GM21576 (cell line): Measurements from ENCODE around the gene ELAVL3.
"Not testable (repeated sequence)": the region's sequence is repeated elsewhere in the genome, so short reads cannot be mapped to it uniquely, and the experiment has no call there.

ENCODE experiments used
- ATAC-seq: cut with Tn5 transposase; IDR thresholded peaks from one replicate; pipeline ENCODE4 v1.9.1; 2021; ENCODE audit warnings: mild to moderate bottlenecking, moderate library complexity; ENCODE audit not compliant: unreplicated experiment

ELAVL3 gene

DNA sequence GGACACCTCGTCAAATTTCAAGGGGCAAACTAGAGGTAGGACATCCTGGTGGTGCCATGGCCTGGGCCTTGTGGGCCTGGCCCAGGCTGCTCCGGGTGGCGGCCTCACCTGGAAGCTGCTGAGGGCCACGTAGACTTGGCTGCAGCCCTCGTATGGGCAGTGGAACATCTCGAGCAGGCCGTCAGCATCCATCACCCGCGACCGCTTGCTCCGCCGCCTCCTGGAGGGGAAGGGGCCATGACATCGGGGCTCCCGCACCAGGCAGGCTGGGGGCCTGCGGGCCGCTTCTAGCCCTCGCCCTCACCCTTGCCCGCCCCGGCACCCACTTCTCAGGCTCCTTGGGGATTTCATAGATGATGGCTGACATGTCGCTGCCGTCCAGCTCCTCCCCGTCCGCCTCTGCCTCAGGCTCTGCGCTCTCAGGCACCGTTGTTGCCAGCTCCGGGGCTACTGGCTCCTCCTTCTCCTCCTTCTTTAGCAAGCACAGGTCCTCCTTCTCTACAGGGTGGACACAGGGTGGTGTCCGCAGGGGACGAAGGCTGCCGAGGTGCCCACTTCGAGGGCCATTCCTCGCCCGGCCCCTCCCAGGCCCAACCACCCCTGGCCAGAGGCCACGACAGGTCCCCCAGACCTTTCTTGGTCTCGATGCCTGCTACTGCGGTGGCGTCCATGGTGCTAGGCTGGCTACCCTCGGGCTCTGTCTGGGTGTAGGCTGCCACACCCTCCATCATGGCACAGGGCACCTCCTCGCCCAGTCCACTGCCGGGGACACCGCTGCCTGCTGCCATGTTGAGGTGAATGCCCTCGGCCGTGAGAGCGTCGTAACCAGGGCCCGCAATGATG, 6.0 kb upstream of the ELAVL3 start:
- ATAC-seq = no peak

DNA sequence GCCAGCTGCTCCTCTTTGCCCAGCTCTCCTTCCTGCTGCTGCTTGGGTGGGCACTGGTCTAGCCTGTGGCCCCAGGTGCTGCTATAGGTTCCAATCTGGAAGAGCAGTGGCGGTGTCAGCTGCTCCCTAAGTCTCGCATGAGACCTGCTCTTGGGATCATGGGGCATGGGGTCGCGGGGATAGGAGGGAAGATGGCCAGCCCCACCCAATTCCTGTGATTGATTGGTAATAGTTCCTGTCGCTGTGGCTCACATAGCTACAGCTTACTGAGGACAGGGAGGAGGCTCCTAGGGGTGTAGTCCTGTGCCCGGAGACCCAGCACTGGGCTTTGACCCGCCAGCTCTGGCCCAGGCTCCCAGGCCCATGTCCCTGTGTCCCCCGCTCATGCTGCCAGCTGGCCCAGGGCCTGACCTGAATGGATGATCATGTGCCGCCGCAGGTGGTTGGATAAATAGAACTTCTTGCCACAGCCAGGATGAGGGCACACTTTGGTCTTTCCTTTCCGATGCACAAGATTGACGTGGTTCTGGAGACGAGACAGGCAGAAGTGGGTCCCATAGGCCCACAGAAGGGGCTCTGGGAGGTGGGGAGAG, 4.5 kb upstream of the ELAVL3 start:
- ATAC-seq = no peak

DNA sequence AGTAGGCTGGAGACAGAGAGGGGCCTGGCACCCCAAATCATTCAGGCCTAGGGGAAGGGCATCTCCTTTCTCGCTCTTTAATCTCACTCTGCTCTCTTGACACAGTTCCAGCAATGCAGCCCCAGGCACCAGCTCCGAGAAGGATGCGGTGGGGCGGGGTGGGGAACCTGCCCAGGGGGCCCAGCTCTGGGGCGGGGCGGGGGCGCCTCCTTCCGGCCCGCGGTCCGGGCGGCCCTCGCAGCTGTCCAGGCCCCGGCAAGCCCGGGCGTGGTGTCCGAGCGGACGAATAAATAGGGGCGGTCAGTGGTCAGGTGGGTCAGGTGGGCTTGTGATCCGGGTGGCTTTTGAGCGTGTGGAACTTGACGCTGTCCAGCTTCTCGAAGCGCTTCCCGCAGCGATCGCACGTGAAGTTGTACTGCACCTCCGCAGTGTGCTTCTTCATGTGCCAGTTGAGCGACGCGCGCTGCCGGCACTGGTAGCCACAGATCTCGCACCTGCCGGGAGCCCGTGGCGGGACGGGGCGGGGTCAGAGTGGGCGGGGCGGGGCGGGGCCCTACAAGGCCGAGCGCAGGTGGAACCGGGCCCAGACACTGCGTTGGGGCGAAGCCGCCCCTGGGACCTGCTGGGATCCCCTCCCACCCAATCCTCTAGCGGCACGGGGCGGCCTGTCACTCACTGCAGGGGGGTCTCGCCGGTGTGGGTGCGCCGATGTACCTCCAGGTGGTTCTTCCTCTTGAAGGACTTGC, 2.7 kb upstream of the ELAVL3 start:
- ATAC-seq = no peak

DNA sequence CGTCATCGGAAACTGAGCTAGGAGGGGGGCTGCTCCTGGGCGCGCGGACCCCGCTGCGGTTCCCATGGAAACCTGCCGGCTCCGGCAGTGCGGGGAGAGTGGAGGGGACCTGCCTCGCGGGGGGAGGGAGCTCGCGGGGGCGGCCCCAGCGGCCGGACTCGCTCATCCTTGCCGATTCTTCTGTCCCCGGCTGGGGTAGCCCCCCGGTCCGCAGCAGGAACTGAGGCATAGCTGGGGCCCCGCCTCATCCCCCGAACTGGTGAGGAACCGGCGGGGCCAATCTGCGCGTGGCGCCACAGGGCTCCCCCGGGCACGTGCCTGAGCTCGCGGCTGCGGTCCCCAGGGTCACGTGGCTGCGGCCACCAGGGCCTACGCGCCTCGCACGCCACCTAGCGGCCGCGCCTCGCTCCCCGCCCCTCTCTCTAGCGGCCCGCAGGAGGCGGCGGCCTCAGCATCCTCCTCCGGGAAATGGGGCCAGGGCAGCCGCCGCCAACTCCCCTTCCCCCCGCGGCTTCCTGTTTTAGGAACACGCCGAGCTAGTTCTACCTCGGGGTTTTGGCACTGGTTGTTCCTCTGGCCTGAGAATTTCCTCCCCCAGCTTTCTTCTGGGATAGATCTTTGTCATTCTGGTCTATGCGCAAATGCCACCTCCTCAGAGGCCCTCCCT, 1.7 kb upstream of the ELAVL3 start:
- peak; percentile 44 for ATAC-seq

DNA sequence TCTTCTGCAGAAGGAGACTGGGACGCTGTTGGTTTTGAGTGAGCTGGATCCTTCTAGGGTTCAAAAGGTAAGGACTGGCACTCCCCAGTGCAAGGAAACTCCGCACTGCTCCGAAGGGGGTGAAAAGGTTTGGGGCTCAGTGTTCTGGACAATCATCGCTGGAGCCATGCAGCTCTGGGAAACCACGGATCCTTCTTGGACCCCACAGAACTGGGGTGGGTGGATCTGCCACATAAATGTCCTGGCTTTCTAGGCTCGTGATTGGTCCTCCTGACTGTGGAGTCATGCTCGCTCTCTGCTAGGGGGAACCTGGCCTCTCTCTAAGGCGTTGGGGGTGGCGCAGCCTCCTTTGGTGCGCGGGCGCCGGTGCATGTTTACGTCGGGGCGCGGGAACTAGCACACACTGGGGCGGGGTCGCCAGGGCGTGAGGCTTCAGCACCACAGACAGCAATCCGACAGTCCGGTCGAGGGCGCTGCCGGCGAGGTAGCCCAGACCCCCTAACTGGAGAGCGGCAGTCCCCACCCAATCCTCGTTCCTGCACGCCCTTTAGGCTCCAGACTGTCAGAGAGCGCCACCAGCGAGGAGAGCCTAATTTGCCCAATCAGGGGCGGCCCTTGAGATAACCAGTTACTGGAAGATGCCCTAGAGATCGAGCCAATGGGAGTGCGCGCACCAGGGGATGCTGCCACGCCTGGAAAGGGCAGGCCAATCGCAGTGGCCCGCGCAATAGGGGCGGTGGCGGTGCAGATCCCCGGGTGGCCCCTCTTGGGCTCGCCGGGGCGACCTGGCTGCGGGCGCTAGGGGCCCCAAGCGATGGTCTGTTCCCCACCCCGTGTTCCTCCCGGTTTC, 913 bp upstream of the ELAVL3 start:
- peak; percentile 53 for ATAC-seq

DNA sequence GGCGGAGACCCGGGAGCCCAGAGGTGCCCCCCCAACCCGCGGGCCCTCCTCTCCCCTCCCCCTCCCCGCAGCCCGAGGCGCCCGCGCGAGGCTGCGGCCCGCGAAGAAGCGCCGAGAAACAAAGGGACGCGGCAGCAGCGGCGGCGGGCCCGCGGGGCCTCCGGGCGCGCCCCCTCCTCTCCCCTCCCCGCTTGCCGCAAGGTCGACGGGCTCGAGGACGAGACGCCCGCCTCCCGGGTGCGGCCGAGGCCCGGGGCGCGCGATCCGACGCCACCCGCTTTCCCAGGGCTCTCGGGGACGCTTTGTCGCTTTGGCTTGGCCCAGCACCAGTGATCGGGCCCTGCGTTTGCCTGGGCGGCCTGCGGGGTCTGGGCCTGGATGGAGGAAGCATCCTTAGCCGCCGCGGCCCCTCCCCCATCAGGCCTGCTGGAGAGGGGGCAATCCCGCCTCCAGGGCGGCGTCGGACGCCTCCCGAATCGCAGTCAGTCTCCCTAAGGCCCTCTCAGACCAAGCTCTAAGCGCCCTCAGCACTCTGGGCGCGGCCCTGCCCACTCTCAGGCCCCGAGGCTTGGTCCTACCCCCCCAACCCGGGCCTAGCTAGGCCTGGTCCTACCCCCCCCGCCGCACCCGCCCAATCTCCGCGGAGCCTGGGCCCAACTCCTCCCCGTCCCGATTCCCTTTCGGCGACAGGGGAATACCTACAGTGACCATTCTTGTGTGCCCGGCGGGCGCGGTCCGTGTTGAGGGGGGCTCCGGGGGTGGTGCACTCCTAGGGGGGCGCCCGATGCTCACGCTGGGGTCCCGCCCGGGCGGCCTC, 740 bp downstream of the ELAVL3 start:
- no peak for ATAC-seq

DNA sequence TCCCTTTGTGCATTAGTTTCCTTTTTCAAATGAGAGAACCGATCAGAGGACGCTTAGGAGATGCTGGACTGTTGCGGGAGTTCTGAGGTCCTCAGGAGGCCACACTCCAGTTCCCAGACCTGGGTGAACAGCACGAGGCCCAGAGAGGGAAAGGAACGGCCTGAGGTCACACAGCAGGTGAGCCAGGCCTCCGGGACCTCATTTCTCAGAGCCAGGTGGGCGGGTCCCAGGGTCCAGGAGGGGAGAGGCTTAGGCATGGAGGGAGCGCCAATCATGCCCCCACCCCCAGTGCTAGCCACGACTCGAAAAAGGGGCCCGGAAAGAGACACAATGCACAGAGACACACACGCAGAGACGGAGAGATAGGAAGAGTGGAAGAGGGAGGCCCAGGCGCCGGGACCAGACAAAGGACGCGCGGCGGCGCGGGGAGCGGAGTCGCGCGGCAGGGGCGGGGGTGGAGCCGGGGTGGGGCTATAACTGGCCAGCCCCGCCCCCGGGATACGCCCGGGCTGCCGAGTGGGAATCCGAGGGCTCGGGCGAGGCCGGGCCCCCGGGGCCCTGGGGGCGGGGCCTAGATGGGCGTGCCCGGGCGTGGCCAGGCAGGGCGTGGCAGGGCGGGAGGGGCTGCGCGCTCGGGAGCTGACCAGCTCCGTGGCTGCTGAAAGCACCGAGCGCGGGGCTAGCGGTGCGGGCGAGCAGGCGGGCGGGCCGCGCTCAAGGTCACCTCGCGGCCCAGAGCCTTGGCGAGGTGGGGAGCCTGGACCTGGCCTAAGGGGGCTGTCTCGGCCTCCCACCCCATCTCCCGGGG, 1.6 kb downstream of the ELAVL3 start:
- ATAC-seq = no peak

DNA sequence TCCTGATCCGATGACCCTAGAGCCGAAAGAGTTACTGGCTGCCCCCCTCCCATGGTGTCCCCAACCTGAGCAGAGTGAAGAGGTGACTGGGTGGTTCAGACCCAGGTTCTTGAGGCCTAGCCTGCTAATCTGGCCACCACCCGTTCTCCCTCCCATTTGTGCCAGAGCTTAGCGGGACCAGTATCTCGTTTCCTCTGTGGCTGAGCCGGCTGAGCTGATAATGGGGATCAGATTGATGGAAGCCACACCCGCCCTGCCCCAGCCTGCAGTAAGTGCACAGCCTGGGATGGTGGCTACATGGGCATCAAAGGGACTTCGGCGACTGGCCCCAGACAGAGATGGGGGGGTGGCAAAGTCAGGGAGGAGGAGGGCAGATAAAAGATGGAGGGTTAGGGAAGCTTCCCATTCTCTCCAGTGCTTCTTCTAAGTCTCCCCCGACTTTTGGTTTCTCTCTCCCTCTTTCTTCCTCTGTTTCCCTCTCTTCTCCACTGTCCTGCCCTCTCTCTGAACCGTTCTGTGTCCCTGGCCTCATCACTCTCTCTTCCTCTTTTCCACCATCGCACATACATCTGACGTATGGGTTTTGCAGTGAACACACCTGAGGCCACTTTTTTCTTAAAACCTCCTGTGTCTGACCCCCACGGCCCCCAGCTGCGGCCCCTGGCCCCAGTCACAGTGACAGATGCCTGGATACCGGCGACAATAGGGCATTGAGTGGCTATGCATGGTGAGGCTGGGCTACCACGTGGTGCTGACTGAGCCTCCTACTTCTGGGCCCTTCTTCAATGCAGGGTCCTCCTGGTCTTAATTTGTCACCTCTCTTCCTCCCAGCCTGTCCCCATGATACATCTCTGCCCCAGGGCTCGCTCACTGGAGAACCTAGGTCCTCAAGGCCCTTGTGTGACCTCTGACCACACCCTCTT, 2.4 kb downstream of the ELAVL3 start:
- no peak for ATAC-seq

DNA sequence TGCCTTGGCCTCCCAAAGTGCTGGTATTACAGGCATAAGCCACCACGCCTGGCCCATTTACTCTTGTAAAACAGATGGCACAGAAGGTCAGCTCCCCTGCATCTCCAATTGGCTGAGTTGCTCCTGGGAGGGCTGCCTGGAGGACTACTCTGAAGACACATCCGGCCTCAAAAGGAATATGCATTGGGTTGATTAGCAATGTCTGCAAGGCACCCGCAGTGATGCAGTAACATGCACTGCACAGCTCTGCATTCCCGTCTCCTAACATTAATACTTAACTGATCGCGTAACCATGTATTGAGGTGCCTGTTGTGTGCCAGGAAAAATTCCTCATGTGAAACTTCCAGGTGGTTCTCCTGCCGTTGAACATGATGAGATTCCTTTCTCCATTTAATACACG, 5.0 kb downstream of the ELAVL3 start:
- ATAC-seq = no peak

DNA sequence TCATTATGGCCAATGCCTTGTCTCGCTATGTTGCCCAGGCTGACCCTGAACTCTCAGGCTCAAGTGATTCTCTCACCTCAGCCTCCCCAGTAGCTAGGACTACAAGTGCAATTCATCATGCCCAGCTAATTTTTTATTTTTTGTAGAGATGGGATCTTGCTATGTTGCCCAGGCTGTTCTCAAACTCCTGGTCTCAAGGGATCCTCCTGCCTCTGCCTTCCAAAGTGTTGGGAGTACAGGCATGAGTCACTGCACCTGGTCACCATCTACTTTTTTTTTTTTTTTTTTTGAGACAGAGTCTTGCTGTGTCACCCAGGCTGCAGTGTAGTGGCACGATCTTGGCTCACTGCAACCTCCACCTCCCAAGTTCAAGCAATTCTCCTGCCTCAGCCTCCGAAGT, 5.5 kb downstream of the ELAVL3 start:
- not testable (repeated sequence) for ATAC-seq

DNA sequence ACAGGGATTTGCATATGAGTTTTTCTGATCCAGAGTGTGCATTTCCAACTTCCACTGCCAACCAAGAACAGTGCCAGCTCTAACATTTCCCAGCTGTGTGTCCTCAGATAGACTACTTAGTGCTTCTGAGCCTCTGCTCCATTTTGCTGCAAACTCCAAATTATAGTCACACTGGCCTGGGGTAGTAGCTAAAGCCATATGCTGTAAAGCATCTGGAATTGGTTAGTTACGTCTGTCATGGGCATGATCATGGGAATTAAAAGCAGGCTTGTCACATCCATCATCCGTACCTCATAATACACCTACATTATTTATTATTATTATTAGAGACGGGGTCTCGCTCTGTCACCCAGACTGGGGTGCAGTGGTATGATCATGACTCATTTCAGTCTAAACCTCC, 7.1 kb downstream of the ELAVL3 start:
- no peak for ATAC-seq

DNA sequence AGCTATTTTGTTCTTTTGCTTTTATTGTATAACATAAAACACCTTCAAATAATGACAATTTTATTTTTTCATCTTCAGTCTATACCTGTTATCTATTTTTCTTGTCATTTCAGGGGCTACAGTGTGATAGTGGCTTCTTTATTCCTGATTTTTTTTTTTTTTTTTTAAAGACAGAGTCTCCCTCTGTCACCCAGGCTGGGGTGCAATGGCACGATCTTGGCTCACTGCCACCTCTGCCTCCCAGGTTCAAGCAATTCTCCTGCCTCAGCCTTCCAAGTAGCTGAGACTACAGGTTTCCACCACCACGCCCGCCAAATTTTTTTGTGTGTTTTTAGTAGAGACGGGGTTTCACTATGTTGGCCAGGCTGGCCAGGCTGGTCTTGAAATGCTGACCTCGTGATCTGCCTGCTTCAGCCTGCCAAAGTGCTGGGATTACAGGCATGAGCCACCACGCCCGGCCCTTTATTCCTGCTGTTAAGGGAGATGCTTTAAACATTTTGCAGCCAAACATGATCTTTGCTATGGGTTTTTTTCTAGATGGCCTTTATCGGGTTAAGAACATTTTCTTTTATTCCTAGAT, 12.5 kb downstream of the ELAVL3 start:
- ATAC-seq = not testable (repeated sequence)

DNA sequence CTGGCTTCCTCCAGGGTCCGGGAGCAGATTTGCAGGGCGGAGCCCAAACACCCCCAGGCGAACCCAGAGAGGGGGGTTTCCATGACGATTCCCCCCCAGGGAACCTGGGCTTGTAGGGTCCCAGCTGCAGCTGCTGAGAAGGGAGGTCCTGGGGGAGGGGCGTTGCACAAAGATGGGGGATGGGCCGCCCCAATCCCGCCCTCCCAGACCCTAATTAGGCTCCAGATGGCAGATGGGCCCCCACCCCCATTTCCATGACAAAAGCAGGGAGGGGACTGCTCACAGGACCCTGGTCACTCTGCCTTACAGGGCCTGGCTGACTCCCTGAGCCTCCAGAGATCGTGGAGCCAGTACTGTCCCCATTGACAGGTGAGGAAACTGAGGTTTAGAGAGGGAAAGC, 15.2 kb downstream of the ELAVL3 start:
- ATAC-seq = no peak

DNA sequence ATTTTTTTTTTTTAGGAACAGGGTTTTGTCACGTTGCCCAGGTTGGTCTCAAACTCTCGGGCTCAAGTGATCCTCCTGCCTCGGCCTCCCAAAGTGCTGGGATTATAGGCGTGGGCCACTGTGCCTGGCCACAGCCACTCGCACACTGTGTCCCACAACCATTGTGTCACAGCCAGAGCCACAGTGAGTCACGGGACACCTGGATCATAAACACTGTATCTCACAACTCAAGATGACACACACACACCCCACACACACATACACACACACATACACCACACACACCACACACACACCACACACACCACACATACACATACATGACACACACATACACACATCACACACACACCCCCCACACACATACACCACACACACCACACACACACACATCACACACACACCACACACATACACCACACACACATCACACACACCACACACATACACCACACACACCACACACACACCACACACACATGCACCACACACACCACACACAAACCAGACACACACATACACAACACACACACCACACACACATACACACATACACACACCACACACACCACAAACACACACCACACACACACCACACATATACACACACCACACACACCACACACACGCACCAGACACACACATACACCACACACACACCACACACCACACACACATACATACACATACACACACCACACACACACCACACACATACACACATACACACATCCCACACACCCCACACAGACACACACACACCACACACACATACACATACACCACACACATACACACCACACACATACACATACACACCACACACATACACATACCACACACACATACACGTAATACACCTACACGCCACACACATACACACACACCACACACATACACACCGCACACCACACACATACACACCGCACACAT, 16.2 kb downstream of the ELAVL3 start:
- no peak for ATAC-seq

DNA sequence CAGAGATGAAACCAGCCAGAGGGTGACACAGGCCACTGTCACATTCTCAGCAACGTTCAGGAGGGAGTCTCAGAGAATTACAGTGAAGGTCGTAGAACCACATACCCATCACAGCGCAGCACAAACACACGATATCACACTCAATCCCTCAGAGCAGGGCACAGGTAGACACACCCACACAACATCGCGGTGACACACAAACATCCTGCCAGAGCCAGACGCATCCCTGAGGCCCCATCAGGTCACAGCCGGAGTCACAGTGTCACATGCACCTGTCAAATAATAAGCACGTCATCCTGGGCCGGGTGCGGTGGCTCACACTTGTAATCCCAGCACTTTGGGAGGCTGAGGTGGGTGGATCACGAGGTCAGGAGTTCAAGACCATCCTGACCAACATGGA, 17.5 kb downstream of the ELAVL3 start:
- ATAC-seq = no peak

DNA sequence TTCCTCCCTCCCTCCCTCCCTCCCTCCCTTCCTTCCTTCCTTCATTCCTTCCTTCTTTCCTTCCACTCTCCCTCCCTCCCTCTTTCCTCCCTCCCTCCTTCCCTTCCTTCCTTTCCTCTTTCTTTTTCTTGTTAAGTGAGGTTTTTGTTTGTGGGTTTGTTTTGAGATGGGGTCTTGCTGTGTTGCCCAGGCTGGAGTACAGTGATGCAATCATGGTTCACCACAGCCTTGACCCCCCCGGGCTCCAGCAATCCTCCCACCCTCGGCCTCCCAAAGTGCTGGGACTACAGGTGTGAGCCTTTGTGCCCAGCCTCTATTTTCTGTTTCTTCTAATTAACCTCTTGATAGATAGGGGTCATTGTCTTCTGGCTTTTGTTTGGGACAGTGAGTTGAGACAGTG, 19.4 kb downstream of the ELAVL3 start:
- ATAC-seq = no peak
